WERI-Rb-1 (cell line): ENCODE results near the gene VAV2.
A peak's percentile ranks its signal among the peaks of the same experiment; 100 is the strongest.

Source experiments
- DNase-seq: peaks from one replicate; pipeline ENCODE4 v3.0.0-alpha.2; 2020
- H3K27ac ChIP-seq: fragments of 250-450 bp; sonication (Bioruptor Pico); 2 replicates; pipeline ENCODE4 v1.5.1; 2020; ENCODE audit warnings: mild to moderate bottlenecking, moderate library complexity
- H3K27me3 ChIP-seq: fragments of 250-450 bp; sonication (Bioruptor Pico); 2 replicates; pipeline ENCODE4 v1.5.1; 2021; ENCODE audit warnings: mild to moderate bottlenecking, low read depth, moderate library complexity; ENCODE audit not compliant: insufficient read depth, severe bottlenecking
- H3K36me3 ChIP-seq: fragments of 250-450 bp; sonication (Bioruptor Pico); 2 replicates; pipeline ENCODE4 v1.5.1; 2020; ENCODE audit warnings: mild to moderate bottlenecking, moderate library complexity
- H3K4me3 ChIP-seq: 2 replicates; pipeline ENCODE4 v1.5.1; 2011; ENCODE audit warnings: low read depth, mild to moderate bottlenecking, control low read depth, low read length
- H3K9me3 ChIP-seq: fragments of 250-450 bp; sonication (Bioruptor Pico); 2 replicates; pipeline ENCODE4 v1.5.1; 2021; ENCODE audit warnings: mild to moderate bottlenecking, moderate library complexity; ENCODE audit not compliant: severe bottlenecking
- CTCF ChIP-seq: IDR thresholded peaks from 2 replicates; pipeline ENCODE4 v1.5.1; 2011; ENCODE audit warnings: low read depth, mild to moderate bottlenecking, control low read depth, inconsistent platforms, low read length

Gene VAV2

GRCh38 chr9:133906932-133907910 is 84.9 kb downstream of the VAV2 start:
- Histone ChIP-seq H3K4me3 (no peak overlapping the region), H3K27ac (0 out of 2 replicates have a peak overlapping the region, but pooled peaks have one; percentile 44), H3K27me3 (no peaks in the 10 kb centered on the region), H3K9me3 (no peaks in the 10 kb centered on the region), H3K36me3 (no peaks in the 10 kb centered on the region)
- peak; percentile 52 for DNase-seq
- no peak for TF ChIP-seq CTCF

- no peak for TF ChIP-seq CTCF
- no peaks in the 10 kb centered on the region for H3K36me3 ChIP-seq
- H3K27me3 ChIP-seq, result no peaks in the 10 kb centered on the region
- no peaks in the 10 kb centered on the region for H3K9me3 ChIP-seq
- no peak for DNase-seq
- H3K4me3 ChIP-seq, result no peak overlapping the region
- H3K27ac ChIP-seq, result no peak overlapping the region
These were observed 85.9 kb downstream of the VAV2 start for GRCh38 chr9:133906218-133906617.

GRCh38 chr9:133905493-133905892 is 86.6 kb downstream of the VAV2 start:
- Histone ChIP-seq H3K27me3 (no peaks in the 10 kb centered on the region), H3K9me3 (no peaks in the 10 kb centered on the region), H3K4me3 (no peak overlapping the region), H3K36me3 (no peaks in the 10 kb centered on the region), H3K27ac (no peak overlapping the region)
- DNase-seq, result no peak
- TF ChIP-seq CTCF, result no peak

GRCh38 chr9:133904346-133905090 is 87.6 kb downstream of the VAV2 start:
- Histone ChIP-seq H3K4me3 (no peak overlapping the region), H3K36me3 (no peaks in the 10 kb centered on the region), H3K9me3 (no peaks in the 10 kb centered on the region), H3K27ac (no peak overlapping the region), H3K27me3 (no peaks in the 10 kb centered on the region)
- no peak for DNase-seq
- TF ChIP-seq CTCF, result no peak

GRCh38 chr9:133901184-133901835 is 90.8 kb downstream of the VAV2 start:
- Histone ChIP-seq H3K27ac (no peak overlapping the region), H3K36me3 (no peaks in the 10 kb centered on the region; the same call in 1 of the 2 replicates), H3K27me3 (no peaks in the 10 kb centered on the region), H3K4me3 (no peak overlapping the region), H3K9me3 (no peaks in the 10 kb centered on the region)
- TF ChIP-seq CTCF, result no peak
- DNase-seq, result no peak
